ENCODE measurements around the gene SNRNP25. TPM values are rescaled to one million over a fixed set of nuclear protein-coding genes. Genes with fewer than 3 reads are reported as not detected.

The SNRNP25 gene
- total RNA-seq, 2 experiments from 2014 or later: 107 to 112 TPM

- POLR2A ChIA-PET: no interaction called here
- CTCF ChIA-PET: interaction anchor here (0.5 to 1.0 kb wide), 3 partner anchors 37 to 46 kb away, joined by 3 to 11 read pairs (median 3); no protein-coding TSS in a partner anchor
Observed at GRCh38 chr16:60166-60565, 6.5 kb downstream of the SNRNP25 start.

- ChIA-PET POLR2A (interaction anchor here (0.6 kb wide), 1 partner anchor 26 kb away, joined by 3 read pairs; no protein-coding TSS in a partner anchor), CTCF (interaction anchor here (1.0 kb wide), 1 partner anchor 36 kb away, joined by 11 read pairs; no protein-coding TSS in a partner anchor)
Observed at GRCh38 chr16:60929-61878, 7.6 kb downstream of the SNRNP25 start.

GRCh38 chr16:61879-62281 is 8.3 kb downstream of the SNRNP25 start:
- POLR2A ChIA-PET: no interaction called here
- CTCF ChIA-PET: interaction anchor here (10.9 kb wide), 1 partner anchor 34 kb away, joined by 238 read pairs; no protein-coding TSS in a partner anchor

- CTCF ChIA-PET: interaction anchor here (1.0 to 10.9 kb wide), 3 partner anchors 33 to 119 kb away, joined by 3 to 238 read pairs (median 4); no protein-coding TSS in a partner anchor
- POLR2A ChIA-PET: no interaction called here
Observed at GRCh38 chr16:62283-62967, 8.8 kb downstream of the SNRNP25 start.

DNA sequence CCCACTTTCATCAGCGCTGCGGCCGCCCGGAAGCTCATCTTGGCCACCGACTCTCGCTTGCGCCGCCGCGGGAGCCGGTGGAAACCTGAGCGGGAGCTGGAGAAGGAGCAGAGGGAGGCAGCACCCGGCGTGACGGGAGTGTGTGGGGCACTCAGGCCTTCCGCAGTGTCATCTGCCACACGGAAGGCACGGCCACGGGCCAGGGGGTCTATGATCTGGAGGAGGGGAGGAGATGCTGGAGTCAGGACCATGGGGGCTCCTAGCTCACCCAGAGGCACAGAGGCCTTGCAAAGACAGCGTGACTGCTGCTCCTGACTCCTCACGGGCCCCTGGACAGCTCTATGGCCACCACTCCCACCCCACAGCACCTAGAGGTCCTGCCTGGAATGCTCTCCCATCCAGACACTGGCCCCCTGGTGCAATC is 9.4 kb downstream of the SNRNP25 start:
- POLR2A ChIA-PET: no interaction called here
- CTCF ChIA-PET: interaction anchor here (1.0 to 10.9 kb wide), 4 partner anchors 32 to 119 kb away, joined by 3 to 238 read pairs (median 4); partner anchors contain the start of gene HBQ1

GRCh38 chr16:63466-63865 is 9.8 kb downstream of the SNRNP25 start:
- CTCF ChIA-PET: interaction anchor here (1.0 to 10.9 kb wide), 4 partner anchors 32 to 118 kb away, joined by 3 to 238 read pairs (median 4); partner anchors contain the start of gene HBQ1
- POLR2A ChIA-PET: no interaction called here

DNA sequence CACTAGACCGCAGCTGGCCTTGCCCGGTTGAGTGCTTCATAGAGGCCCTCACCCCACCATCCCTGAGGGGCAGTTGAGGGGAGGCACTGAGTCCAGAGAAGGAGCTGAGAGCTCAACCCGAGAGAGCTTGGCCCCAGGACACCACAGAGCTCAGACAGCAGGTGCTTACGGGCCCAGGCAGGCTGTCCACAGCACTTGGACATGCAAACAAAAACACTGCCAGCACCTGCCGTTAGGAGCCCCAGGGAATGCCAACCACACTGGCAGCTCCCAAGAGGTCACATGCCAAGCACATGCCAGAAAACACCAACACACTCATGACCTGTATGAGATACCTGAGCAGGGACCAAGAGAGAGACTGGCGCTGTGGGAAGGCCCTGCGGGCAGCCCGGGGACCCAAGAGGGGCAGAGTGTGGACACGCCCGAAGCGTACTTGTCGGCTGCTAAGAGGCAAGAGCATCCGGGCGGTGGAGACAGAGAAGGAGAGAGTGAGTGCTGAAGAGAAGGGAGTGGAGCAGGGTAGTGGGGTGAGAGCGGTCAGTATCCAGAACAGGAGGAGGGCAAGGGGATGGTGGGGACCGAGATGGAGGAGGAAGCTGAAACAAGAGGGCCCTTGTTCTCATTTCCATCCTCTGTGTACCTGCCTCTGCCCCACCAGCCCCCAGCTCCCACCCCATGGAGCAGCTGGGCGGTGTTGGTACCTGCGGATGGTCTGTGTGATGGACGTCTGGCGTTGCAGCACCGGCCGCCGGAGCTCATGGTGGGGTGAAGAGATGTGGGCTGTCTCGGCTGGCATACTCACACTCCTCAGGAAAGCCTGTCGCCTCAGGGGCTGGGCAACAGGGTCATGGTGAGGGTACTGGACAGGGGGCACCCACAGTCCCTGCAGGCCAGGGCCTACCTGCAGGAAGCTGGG is 10.6 kb downstream of the SNRNP25 start:
- POLR2A ChIA-PET: interaction anchor here (0.5 kb wide), 1 partner anchor 164 kb away, joined by 3 read pairs; no protein-coding TSS in a partner anchor
- CTCF ChIA-PET: interaction anchor here (1.0 to 10.9 kb wide), 9 partner anchors 8 to 118 kb away, joined by 4 to 238 read pairs (median 14); partner anchors contain the start of genes HBQ1 and MPG

- ChIA-PET POLR2A (no interaction called here), CTCF (interaction anchor here (1.0 to 10.9 kb wide), 9 partner anchors 9 to 117 kb away, joined by 5 to 238 read pairs (median 14); partner anchors contain the start of genes HBQ1 and MPG)
Observed at GRCh38 chr16:64914-65255, 11.3 kb downstream of the SNRNP25 start.

- ChIA-PET POLR2A (interaction anchor here (0.9 to 1.4 kb wide), 2 partner anchors 12 to 31 kb away, joined by 3 to 4 read pairs; partner anchors contain the start of gene MPG), CTCF (interaction anchor here (0.5 to 10.9 kb wide), 19 partner anchors 9 to 536 kb away, joined by 3 to 238 read pairs (median 7); partner anchors contain the start of genes HBQ1 and MPG)
Observed at GRCh38 chr16:65745-66144, 12.1 kb downstream of the SNRNP25 start.

- CTCF ChIA-PET: interaction anchor here (0.7 to 10.9 kb wide), 17 partner anchors 8 to 301 kb away, joined by 3 to 238 read pairs (median 7); partner anchors contain the start of genes HBQ1 and MPG
Observed at GRCh38 chr16:66309-67182, 12.9 kb downstream of the SNRNP25 start.

GRCh38 chr16:67183-67791 is 13.7 kb downstream of the SNRNP25 start:
- ChIA-PET POLR2A (no interaction called here), CTCF (interaction anchor here (10.9 kb wide), 1 partner anchor 28 kb away, joined by 238 read pairs; no protein-coding TSS in a partner anchor)

More at GRCh38 chr16:66309-67182, 12.9 kb downstream of the SNRNP25 start:
- POLR2A ChIA-PET: interaction anchor here (0.9 to 1.4 kb wide), 2 partner anchors 11 to 30 kb away, joined by 3 to 4 read pairs; partner anchors contain the start of gene MPG

DNA sequence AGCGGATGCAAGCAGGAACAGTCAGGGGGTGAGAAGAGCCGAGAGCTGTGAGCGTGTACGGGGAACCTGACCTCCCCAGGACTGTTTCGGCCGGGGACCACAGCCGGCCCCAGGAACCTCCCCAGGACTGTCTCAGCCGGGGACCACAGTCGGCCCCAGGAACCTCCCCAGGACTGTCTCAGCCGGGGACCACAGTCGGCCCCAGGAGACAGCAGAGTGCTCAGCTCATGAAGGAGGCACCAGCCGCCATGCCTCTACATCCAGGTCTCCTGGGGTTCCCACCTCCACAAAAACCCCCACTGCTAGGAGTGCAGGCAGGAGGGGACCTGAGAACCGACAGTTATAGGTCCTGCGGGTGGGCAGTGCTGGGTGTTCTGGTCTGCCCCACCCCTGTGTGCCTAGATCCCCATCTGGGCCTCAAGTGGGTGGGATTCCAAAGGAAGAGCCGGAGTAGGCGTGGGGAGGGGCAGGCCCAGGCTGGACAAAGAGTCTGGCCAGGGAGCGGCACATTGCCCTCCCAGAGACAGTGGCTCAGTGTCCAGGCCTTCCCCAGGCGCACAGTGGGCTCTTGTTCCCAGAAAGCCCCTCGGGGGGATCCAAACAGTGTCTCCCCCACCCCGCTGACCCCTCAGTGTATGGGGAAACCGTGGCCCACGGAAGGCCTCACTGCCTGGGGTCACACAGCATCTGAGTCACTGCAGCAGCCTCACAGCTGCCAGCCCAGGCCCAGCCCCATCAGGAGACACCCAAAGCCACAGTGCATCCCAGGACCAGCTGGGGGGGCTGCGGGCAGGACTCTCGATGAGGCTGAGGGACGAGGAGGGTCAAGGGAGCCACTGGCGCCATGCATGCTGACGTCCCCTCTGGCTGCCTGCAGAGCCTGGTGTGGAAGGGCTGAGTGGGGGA is 14.5 kb downstream of the SNRNP25 start:
- POLR2A ChIA-PET: interaction anchor here (0.6 to 1.6 kb wide), 2 partner anchors 9 to 109 kb away, joined by 3 to 5 read pairs; partner anchors contain the start of gene MPG
- CTCF ChIA-PET: interaction anchor here (1.0 to 10.9 kb wide), 2 partner anchors 15 to 27 kb away, joined by 4 to 238 read pairs; no protein-coding TSS in a partner anchor

GRCh38 chr16:69181-69580 is 15.6 kb downstream of the SNRNP25 start:
- POLR2A ChIA-PET: interaction anchor here (0.6 to 1.6 kb wide), 3 partner anchors 8 to 108 kb away, joined by 3 to 5 read pairs (median 3); partner anchors contain the start of gene MPG

DNA sequence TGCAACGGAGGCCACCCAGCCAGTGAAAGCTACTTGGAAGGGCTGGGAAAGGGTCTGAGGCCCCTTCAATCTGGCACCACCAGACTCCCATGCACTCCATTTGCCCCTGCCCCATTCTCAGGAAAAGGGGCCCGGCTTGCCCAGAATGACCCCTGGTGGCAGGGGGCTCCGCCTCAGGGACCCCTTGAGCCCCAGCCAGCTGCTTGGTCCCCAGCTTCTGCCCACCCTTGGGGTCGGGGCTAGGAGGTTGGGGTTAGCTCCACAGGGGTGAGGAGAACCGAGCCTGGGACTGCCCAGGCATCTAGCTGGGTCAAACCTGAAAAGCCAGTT is 17.5 kb downstream of the SNRNP25 start:
- POLR2A ChIA-PET: interaction anchor here (0.6 kb wide), 1 partner anchor 77 kb away, joined by 3 read pairs; no protein-coding TSS in a partner anchor
- CTCF ChIA-PET: interaction anchor here (0.6 to 10.9 kb wide), 3 partner anchors 24 to 914 kb away, joined by 3 to 238 read pairs (median 5); no protein-coding TSS in a partner anchor

More at GRCh38 chr16:69181-69580, 15.6 kb downstream of the SNRNP25 start:
- CTCF ChIA-PET: interaction anchor here (1.0 to 10.9 kb wide), 2 partner anchors 14 to 26 kb away, joined by 4 to 238 read pairs; no protein-coding TSS in a partner anchor
